DND-41 (cell line): ENCODE results near the gene CSNK1G1.

Experiments
- EZH2 ChIP-seq: IDR thresholded peaks from 3 replicates; pipeline ENCODE4 v1.6.1; 2012; ENCODE audit warnings: borderline replicate concordance, low read depth, mild to moderate bottlenecking, moderate library complexity, low read length, inconsistent platforms; ENCODE audit not compliant: severe bottlenecking
- TF ChIP-seq, protein P1 (sequence below): IDR thresholded peaks from 2 replicates; pipeline ENCODE4 v1.5.1; 2012; ENCODE audit warnings: borderline replicate concordance, low read length, moderate library complexity, mild to moderate bottlenecking; ENCODE audit not compliant: poor library complexity, severe bottlenecking; ENCODE audit errors: extremely low read depth

- TF ChIP-seq, protein P1, sequence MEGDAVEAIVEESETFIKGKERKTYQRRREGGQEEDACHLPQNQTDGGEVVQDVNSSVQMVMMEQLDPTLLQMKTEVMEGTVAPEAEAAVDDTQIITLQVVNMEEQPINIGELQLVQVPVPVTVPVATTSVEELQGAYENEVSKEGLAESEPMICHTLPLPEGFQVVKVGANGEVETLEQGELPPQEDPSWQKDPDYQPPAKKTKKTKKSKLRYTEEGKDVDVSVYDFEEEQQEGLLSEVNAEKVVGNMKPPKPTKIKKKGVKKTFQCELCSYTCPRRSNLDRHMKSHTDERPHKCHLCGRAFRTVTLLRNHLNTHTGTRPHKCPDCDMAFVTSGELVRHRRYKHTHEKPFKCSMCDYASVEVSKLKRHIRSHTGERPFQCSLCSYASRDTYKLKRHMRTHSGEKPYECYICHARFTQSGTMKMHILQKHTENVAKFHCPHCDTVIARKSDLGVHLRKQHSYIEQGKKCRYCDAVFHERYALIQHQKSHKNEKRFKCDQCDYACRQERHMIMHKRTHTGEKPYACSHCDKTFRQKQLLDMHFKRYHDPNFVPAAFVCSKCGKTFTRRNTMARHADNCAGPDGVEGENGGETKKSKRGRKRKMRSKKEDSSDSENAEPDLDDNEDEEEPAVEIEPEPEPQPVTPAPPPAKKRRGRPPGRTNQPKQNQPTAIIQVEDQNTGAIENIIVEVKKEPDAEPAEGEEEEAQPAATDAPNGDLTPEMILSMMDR = no peak
- TF ChIP-seq EZH2 = no peak
These were observed 139.1 kb downstream of the CSNK1G1 start for GRCh38 chr15:64216730-64217428.
